ENCODE results near the gene SIM2. TPM values are rescaled to one million over a fixed set of nuclear protein-coding genes. Genes with fewer than 3 reads are reported as not detected.

SIM2 gene
- total RNA-seq, 2 donors from 2014 or later: not detected

DNA sequence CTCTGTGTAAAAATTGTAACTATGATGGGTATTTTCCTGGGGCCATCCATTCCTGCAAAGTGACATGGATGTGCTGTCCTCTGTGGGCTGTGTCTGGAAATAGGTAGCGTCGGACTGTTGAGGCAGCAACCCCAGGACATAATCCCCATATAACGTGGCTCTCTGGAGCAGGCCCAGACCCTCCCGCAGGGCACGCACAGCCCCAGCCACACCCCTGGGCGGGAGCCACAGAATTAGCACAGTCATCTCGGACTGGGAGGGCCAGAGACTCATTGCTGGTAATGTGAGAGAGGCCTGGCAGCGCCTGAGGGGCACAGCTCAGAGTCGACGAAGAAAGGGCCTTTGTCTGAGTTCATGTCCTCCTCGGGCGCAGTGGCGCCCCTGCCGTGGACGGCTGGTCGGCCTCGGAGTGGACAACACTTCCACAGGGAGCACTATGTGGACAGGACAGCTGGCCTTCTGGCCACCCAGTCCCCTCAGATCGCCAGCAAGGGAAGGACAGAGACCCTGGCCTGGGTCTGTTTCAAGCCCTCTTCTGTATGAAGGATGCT lies 20.1 kb downstream of the SIM2 start:
- no peak overlapping the region for H3K27ac ChIP-seq
- no peak for TF ChIP-seq CTCF (IDR thresholded peaks at IDR 0.05)
- H3K36me3 ChIP-seq: no peaks in the 10 kb centered on the region
- ATAC-seq (ENCODE audit: insufficient number of reproducible peaks, low FRiP score, low read depth): no peak
- H3K9me3 ChIP-seq: no peaks in the 10 kb centered on the region
- H3K4me1 ChIP-seq (ENCODE audit: control insufficient read depth in 1 of 2, low read depth in 2 of 2): no peaks in the 10 kb centered on the region
- no peak overlapping the region for H3K4me3 ChIP-seq
- no peak for DNase-seq (ENCODE audit: low spot score)
- peaks cover 4% of the 10 kb centered on the region for H3K27me3 ChIP-seq (replicated peaks; ENCODE audit: insufficient read depth)

DNA sequence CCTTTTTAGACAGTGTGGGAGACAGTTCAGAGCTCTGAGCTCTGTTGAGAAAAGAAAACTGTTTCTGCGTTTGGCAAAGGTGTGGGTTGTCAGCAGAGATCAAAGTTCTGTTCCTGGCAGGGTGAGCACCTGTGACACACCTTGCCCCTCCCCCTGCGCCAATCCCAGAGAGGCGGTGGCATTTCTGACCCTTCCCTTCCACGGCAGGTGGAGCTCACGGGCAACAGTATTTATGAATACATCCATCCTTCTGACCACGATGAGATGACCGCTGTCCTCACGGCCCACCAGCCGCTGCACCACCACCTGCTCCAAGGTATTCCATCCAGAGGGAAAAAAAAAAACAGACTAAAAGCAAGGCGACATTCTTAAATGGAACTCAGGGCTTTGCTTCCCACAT lies 20.7 kb downstream of the SIM2 start:
- H3K27ac ChIP-seq: no peak overlapping the region
- no peak for DNase-seq (ENCODE audit: low spot score)
- H3K36me3 ChIP-seq: no peaks in the 10 kb centered on the region
- no peak for TF ChIP-seq CTCF (IDR thresholded peaks at IDR 0.05)
- no peak overlapping the region for H3K4me3 ChIP-seq
- H3K4me1 ChIP-seq (ENCODE audit: control insufficient read depth in 1 of 2, low read depth in 2 of 2): no peaks in the 10 kb centered on the region
- ATAC-seq (ENCODE audit: insufficient number of reproducible peaks, low FRiP score, low read depth): no peak
- H3K27me3 ChIP-seq (replicated peaks; ENCODE audit: insufficient read depth): peaks cover 4% of the 10 kb centered on the region
- H3K9me3 ChIP-seq: no peaks in the 10 kb centered on the region

GRCh38 chr21:36721817-36722216 lies 22.9 kb downstream of the SIM2 start:
- H3K4me1 ChIP-seq (ENCODE audit: control insufficient read depth in 1 of 2, low read depth in 2 of 2): no peaks in the 10 kb centered on the region
- no peak for DNase-seq (ENCODE audit: low spot score)
- ATAC-seq (ENCODE audit: insufficient number of reproducible peaks, low FRiP score, low read depth): no peak

GRCh38 chr21:36722370-36723368 lies 23.8 kb downstream of the SIM2 start:
- DNase-seq (ENCODE audit: low spot score) (no peak), ATAC-seq (ENCODE audit: insufficient number of reproducible peaks, low FRiP score, low read depth) (no peak)
- Histone ChIP-seq H3K36me3 (no peaks in the 10 kb centered on the region), H3K4me1 (ENCODE audit: control insufficient read depth in 1 of 2, low read depth in 2 of 2) (no peaks in the 10 kb centered on the region), H3K27ac (no peak overlapping the region), H3K27me3 (replicated peaks; ENCODE audit: insufficient read depth) (no peaks in the 10 kb centered on the region), H3K9me3 (no peaks in the 10 kb centered on the region), H3K4me3 (no peak overlapping the region)
- no peak for TF ChIP-seq CTCF (IDR thresholded peaks at IDR 0.05)

More at GRCh38 chr21:36721817-36722216, 22.9 kb downstream of the SIM2 start:
- H3K27ac ChIP-seq: no peak overlapping the region
- H3K4me3 ChIP-seq: no peak overlapping the region
- no peaks in the 10 kb centered on the region for H3K27me3 ChIP-seq (replicated peaks; ENCODE audit: insufficient read depth)
- H3K9me3 ChIP-seq: no peaks in the 10 kb centered on the region
- TF ChIP-seq CTCF (IDR thresholded peaks at IDR 0.05): no peak
- no peaks in the 10 kb centered on the region for H3K36me3 ChIP-seq

- no peaks in the 10 kb centered on the region for H3K36me3 ChIP-seq
- ATAC-seq (ENCODE audit: insufficient number of reproducible peaks, low FRiP score, low read depth) (no peak), DNase-seq (ENCODE audit: low spot score) (no peak)
- H3K9me3 ChIP-seq: no peaks in the 10 kb centered on the region
- no peaks in the 10 kb centered on the region for H3K27me3 ChIP-seq (replicated peaks; ENCODE audit: insufficient read depth)
- H3K4me3 ChIP-seq: no peak overlapping the region
- H3K27ac ChIP-seq: no peak overlapping the region
- no peaks in the 10 kb centered on the region for H3K4me1 ChIP-seq (ENCODE audit: control insufficient read depth in 1 of 2, low read depth in 2 of 2)
- no peak for TF ChIP-seq CTCF (IDR thresholded peaks at IDR 0.05)
These were observed 24.5 kb downstream of the SIM2 start for GRCh38 chr21:36723371-36723881.

Measured in thoracic aorta (tissue), 2 donors.